Activated CD4-positive, alpha-beta T cell treated with anti-CD3 and anti-CD28 coated beads, Interleukin-2, amount 10 ng/mL, durations not matched to agents 24 days and 14 days (primary cell): ENCODE measurements around the gene PRR7. TPM values are rescaled to one million over a fixed set of nuclear protein-coding genes. Genes with fewer than 3 reads are reported as not detected.

Experiments used
- DNase-seq: peaks from one replicate; pipeline ENCODE4 v3.0.0; 2022
- H3K27ac Mint-ChIP-seq: one replicate; pipeline ENCODE4 v1.8.0; 2022; ENCODE audit warnings: mild to moderate bottlenecking, mixed read lengths
- H3K27me3 Mint-ChIP-seq: one replicate; pipeline ENCODE4 v1.8.0; 2022; ENCODE audit warnings: mixed read lengths
- H3K36me3 Mint-ChIP-seq: one replicate; pipeline ENCODE4 v1.8.0; 2022; ENCODE audit warnings: low read depth, mild to moderate bottlenecking, mixed read lengths
- H3K4me1 Mint-ChIP-seq: one replicate; pipeline ENCODE4 v1.8.0; 2021; ENCODE audit warnings: mixed read lengths
- H3K4me3 Mint-ChIP-seq: one replicate; pipeline ENCODE4 v1.8.0; 2022; ENCODE audit warnings: mild to moderate bottlenecking, moderate library complexity, mixed read lengths
- H3K9me3 Mint-ChIP-seq: one replicate; pipeline ENCODE4 v1.8.0; 2021; ENCODE audit warnings: mixed read lengths
- intact Hi-C: fragments of 100-400 bp; cut with micrococcal nuclease; formaldehyde crosslinking; loops from one replicate; pipeline ENCODE4 v1.15.1; 2023
- total RNA-seq: library from RNA; stranded (reverse); gene quantifications from 2 replicates; pipeline ENCODE4 v1.2.3, GENCODE V29; 2022

The PRR7 gene
- total RNA-seq, 1 donor from 2014 or later: 13.6 TPM

GRCh38 chr5:177491429-177491945, 44.9 kb downstream of the PRR7 start:
- intact Hi-C loops: no loop called here
- peak; percentile 81 for DNase-seq
- no peaks in the 10 kb centered on the region for H3K9me3 Mint-ChIP-seq

GRCh38 chr5:177491983-177492746, 45.6 kb downstream of the PRR7 start:
- peak overlapping the region; percentile 66 for H3K27ac Mint-ChIP-seq
- no peak overlapping the region for H3K4me3 Mint-ChIP-seq
- H3K36me3 Mint-ChIP-seq: peaks cover 26% of the 10 kb centered on the region
- no peak for DNase-seq
- no peaks in the 10 kb centered on the region for H3K27me3 Mint-ChIP-seq
- H3K4me1 Mint-ChIP-seq: peaks cover 25% of the 10 kb centered on the region
- H3K9me3 Mint-ChIP-seq: no peaks in the 10 kb centered on the region
- intact Hi-C loops: no loop called here

More at GRCh38 chr5:177491429-177491945, 44.9 kb downstream of the PRR7 start:
- H3K4me3 Mint-ChIP-seq: no peak overlapping the region
- peaks cover 25% of the 10 kb centered on the region for H3K4me1 Mint-ChIP-seq
- H3K36me3 Mint-ChIP-seq: peaks cover 28% of the 10 kb centered on the region
- H3K27me3 Mint-ChIP-seq: no peaks in the 10 kb centered on the region
- no peak overlapping the region for H3K27ac Mint-ChIP-seq

DNA sequence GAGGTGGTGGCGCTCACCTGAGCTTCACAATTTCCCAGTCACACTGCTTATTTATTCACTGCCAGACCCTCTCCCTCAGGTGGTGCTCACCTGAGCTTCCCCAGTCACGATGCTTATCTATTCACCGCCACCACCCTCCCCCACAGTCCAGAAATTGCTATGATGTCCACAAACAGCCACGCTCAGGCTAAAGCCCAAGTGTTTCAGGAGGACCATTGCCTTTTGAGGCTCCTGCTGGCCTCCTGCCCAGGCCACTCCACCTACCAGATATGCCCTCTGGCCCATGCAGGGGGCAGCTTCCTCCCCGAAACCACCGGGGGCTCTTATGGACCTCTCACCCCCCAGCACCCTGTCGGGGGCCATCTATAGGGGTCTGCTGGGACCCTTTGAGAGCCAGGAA, 46.2 kb downstream of the PRR7 start:
- Mint-ChIP-seq H3K4me1 (peaks cover 26% of the 10 kb centered on the region), H3K9me3 (no peaks in the 10 kb centered on the region), H3K27me3 (peaks cover 2% of the 10 kb centered on the region), H3K36me3 (peaks cover 23% of the 10 kb centered on the region), H3K27ac (peak overlapping the region; percentile 66), H3K4me3 (no peak overlapping the region)
- intact Hi-C loops: no loop called here
- no peak for DNase-seq

DNA sequence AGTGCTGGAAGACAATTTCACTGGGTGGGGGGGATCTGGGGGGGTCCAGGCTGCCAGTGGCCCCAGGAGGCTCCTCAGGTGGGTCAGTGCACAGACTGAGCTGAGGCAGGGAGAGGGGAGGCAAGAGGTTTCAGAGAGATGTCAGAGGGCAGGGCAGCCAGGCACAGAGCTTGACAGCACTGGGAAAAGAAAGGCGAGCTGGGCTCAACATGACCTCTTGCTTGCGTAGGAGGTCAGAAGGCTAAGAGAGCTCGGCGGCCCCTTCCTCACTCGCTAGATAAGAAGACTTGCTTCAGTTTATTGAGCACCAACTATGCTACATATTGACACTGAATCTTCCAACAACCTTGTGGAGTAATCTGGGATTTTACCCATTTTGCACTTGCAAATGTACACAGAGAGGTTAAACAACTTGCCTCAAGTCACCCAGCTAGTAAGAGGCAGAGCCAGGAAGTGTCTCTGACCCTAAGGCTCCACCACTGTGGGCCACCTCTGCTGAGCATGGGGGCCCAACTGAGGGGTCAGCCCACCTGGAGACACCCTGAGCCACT, 47.3 kb downstream of the PRR7 start:
- H3K9me3 Mint-ChIP-seq: no peaks in the 10 kb centered on the region
- peak overlapping the region; percentile 44 for H3K4me3 Mint-ChIP-seq
- no peak for DNase-seq
- intact Hi-C loops: no loop called here
- peaks cover 10% of the 10 kb centered on the region for H3K27me3 Mint-ChIP-seq
- H3K36me3 Mint-ChIP-seq: peaks cover 20% of the 10 kb centered on the region
- H3K4me1 Mint-ChIP-seq: peaks cover 35% of the 10 kb centered on the region
- H3K27ac Mint-ChIP-seq: peak overlapping the region; percentile 81

GRCh38 chr5:177494346-177495195, 48.0 kb downstream of the PRR7 start:
- peak overlapping the region; percentile 81 for H3K27ac Mint-ChIP-seq
- peaks cover 14% of the 10 kb centered on the region for H3K27me3 Mint-ChIP-seq
- peak overlapping the region; percentile 44 for H3K4me3 Mint-ChIP-seq
- intact Hi-C loops: no loop called here
- peaks cover 20% of the 10 kb centered on the region for H3K36me3 Mint-ChIP-seq
- H3K9me3 Mint-ChIP-seq: no peaks in the 10 kb centered on the region
- DNase-seq: peak; percentile 73
- peaks cover 35% of the 10 kb centered on the region for H3K4me1 Mint-ChIP-seq

DNA sequence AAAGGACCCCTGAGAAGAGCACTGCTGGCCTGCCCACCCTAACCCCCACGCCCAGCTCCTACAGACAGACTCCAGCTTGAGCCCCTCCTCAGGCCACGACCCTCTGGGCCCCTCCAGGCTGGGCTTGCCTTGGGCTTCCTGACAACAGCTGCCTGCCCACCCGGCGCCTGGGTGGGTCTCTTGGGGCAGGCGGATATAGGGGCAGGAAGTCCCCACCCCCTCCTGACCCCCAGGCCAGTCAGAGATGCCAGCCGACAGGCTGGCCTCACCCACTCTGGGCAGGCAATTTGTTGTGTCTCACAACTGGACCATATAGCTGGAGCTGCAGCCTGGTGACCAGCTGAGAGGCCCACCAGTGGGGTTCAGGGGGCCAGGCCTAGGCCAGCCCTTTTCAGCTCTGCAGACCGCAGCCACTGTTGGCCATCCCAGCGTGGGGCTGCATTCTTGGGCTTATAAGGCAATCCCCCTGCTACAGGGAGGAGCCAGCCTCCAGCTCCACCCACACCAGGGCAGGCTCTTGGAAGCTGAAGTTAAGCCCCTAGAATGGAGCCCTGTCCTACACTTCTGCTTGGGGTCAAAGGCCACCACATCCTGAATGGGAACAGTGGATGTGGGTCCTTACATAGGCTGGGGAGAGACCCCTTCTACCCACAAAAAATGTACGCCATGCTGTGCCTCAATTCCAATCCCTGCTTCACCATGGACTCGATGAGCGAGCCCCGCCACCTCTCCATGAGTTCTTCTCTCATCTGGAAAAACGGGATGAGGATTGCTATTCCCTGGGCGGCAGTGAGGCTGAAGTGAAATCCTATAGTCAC, 48.8 kb downstream of the PRR7 start:
- H3K36me3 Mint-ChIP-seq: peaks cover 14% of the 10 kb centered on the region
- H3K4me1 Mint-ChIP-seq: peaks cover 32% of the 10 kb centered on the region
- H3K4me3 Mint-ChIP-seq: peak overlapping the region; percentile 89
- no peak overlapping the region for H3K27ac Mint-ChIP-seq
- peak; percentile 71 for DNase-seq
- peaks cover 19% of the 10 kb centered on the region for H3K27me3 Mint-ChIP-seq
- no peaks in the 10 kb centered on the region for H3K9me3 Mint-ChIP-seq
- intact Hi-C loops: loop anchor here (2.0 kb wide), 3 partner anchors 17 to 361 kb away; no protein-coding TSS in a partner anchor

- Mint-ChIP-seq H3K27me3 (peaks cover 21% of the 10 kb centered on the region), H3K4me1 (peaks cover 35% of the 10 kb centered on the region), H3K36me3 (peaks cover 10% of the 10 kb centered on the region), H3K9me3 (no peaks in the 10 kb centered on the region), H3K27ac (peak overlapping the region; percentile 75), H3K4me3 (peak overlapping the region; percentile 89)
- intact Hi-C loops: loop anchor here (2.0 kb wide), 3 partner anchors 17 to 361 kb away; no protein-coding TSS in a partner anchor
- no peak for DNase-seq
These were observed 49.6 kb downstream of the PRR7 start for GRCh38 chr5:177496070-177496726.

DNA sequence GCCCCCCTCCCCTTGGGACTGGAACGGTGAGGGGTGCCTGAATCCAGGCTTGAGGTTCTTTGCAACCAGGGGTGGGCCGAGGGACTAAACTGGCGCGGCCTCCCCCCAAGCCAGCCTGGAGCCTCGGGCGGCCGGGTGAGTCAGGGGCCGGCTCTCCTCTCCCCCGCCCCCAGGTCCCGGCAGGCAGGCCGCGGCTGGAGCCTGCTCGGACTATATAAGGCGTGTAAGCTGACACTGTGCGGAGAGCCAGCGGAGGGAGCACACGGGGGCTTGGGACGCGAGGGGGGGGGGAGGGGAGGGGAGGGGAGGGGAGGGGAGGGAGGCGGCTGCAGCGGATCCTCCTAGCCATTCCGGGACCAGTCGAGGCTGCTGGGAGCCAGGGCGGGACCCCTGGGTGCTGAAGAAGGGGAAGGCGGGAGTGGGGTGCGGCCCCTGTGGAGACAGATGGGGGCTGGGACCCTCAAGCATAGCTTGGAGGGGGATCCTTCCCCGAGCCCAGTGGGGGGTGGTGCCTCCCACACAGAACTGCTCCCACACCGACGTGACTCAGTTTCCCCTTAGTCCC, 50.2 kb downstream of the PRR7 start:
- peaks cover 21% of the 10 kb centered on the region for H3K27me3 Mint-ChIP-seq
- DNase-seq: no peak
- no peaks in the 10 kb centered on the region for H3K9me3 Mint-ChIP-seq
- H3K4me1 Mint-ChIP-seq: peaks cover 35% of the 10 kb centered on the region
- peaks cover 8% of the 10 kb centered on the region for H3K36me3 Mint-ChIP-seq
- intact Hi-C loops: loop anchor here (1.0 to 2.0 kb wide), 7 partner anchors 18 to 362 kb away; partner anchors contain the start of gene GRK6
- peak overlapping the region; percentile 51 for H3K27ac Mint-ChIP-seq
- H3K4me3 Mint-ChIP-seq: peak overlapping the region; percentile 89

DNA sequence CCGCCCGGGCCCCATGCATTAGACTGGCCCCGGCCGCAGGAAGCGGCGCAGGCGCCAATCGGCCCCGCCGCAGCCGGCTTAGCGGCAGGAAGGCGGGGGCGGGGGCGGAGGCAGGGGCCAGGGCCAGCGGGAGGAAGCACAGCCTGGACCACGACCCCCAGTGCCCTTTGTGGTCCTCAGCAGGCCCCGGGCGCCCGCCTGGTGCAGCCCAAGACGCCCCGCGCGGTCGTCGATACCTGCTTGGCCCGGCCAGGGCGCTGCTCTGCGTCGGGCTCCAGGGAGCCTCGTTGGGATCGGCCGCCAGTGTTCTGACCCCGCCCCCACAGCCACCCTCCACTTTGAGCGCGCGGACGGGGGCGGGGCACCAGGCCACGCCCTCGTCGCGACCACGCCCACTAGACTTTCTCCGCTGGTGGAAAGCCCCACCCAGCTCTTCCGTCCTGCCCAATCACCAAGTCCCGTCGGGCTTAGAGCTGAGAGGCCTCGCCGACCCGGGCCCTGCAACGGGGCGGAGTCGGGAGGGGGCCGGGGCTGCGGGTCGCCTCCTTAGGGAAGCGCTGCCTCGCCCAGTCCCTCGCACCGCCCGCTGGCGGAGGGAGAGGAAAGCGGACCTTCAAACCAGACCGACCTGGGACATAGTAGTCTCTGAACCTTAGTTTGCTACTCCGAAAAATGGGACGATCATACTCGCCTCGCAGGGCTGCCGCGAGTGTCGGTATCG, 50.8 kb downstream of the PRR7 start, which contains the start of gene PDLIM7:
TSS of gene PDLIM7 (minus strand) at position 313 of the 721 bp plus-strand sequence. CDS start 1,092 bp downstream, outside the sequence.
- no peaks in the 10 kb centered on the region for H3K9me3 Mint-ChIP-seq
- peak within 1 kb of the TSS; percentile 89 for H3K4me3 Mint-ChIP-seq
- peaks cover 21% of the 10 kb centered on the region for H3K27me3 Mint-ChIP-seq
- DNase-seq: peak; percentile 98
- intact Hi-C loops: loop anchor here (1.0 to 2.0 kb wide), 7 partner anchors 19 to 363 kb away; partner anchors contain the start of gene GRK6
- peaks cover 8% of the 10 kb centered on the region for H3K36me3 Mint-ChIP-seq
- peak within 1 kb of the TSS; percentile 78 for H3K27ac Mint-ChIP-seq
- H3K4me1 Mint-ChIP-seq: peaks cover 39% of the 10 kb centered on the region

- Mint-ChIP-seq H3K9me3 (no peaks in the 10 kb centered on the region), H3K27me3 (peaks cover 21% of the 10 kb centered on the region), H3K36me3 (peaks cover 3% of the 10 kb centered on the region), H3K4me3 (peak overlapping the region; percentile 89), H3K4me1 (peaks cover 36% of the 10 kb centered on the region), H3K27ac (peak overlapping the region; percentile 78)
- no peak for DNase-seq
- intact Hi-C loops: no loop called here
These were observed 51.6 kb downstream of the PRR7 start for GRCh38 chr5:177498013-177498787.

GRCh38 chr5:177499842-177500241, 53.2 kb downstream of the PRR7 start:
- Mint-ChIP-seq H3K4me1 (peaks cover 26% of the 10 kb centered on the region), H3K4me3 (peak overlapping the region; percentile 14), H3K27me3 (peaks cover 21% of the 10 kb centered on the region), H3K27ac (peak overlapping the region; percentile 5), H3K36me3 (no peaks in the 10 kb centered on the region), H3K9me3 (no peaks in the 10 kb centered on the region)
- DNase-seq: no peak
- intact Hi-C loops: loop anchor here (2.0 kb wide), 2 partner anchors 181 to 189 kb away; partner anchors contain the start of gene MXD3
